Ovary (tissue), 3 donors: ENCODE results near the gene MNT.

Experiments
- CTCF ChIP-seq, 3 donors: fragments of 450-650 bp in 2 of 3; fragments of 200-600 bp in 1 of 3; IDR thresholded peaks; one replicate each; pipeline versions ENCODE4 v1.5.1 to v1.8.0; 2016 to 2022; ENCODE audit warnings: antibody characterized with exemption in 3 of 3, mild to moderate bottlenecking in 1 of 3
- POLR2A ChIP-seq: fragments of 450-650 bp; IDR thresholded peaks from one replicate; pipeline ENCODE4 v1.6.1; 2017; ENCODE audit warnings: antibody characterized with exemption, mild to moderate bottlenecking, moderate library complexity
- donor health status: DM: no; HTN: no; CAD: no.

- TF ChIP-seq CTCF (IDR thresholded peaks at IDR 0.05) (no peak), POLR2A (no peak)
These were observed 44.8 kb upstream of the MNT start for GRCh38 chr17:2445638-2446037.
